ENCODE measurements around the gene CCDC68. TPM values are rescaled to one million over a fixed set of nuclear protein-coding genes. Genes with fewer than 3 reads are reported as not detected.
A peak's percentile ranks its signal among the peaks of the same experiment; 100 is the strongest.
"Not testable (repeated sequence)": the region's sequence is repeated elsewhere in the genome, so short reads cannot be mapped to it uniquely, and the experiment has no call there.

CCDC68 gene
- total RNA-seq, 1 donor, result 9.1 TPM

- TF ChIP-seq CTCF (IDR thresholded peaks at IDR 0.05; ENCODE audit: insufficient read depth, low read depth, low read length), result no peak
- no peak overlapping the region for H3K4me3 ChIP-seq (ENCODE audit: low read depth, low read length)
- no peak for DNase-seq (ENCODE audit: low read depth)
These were observed 21.8 kb upstream of the CCDC68 start for GRCh38 chr18:54981076-54981475.

DNA sequence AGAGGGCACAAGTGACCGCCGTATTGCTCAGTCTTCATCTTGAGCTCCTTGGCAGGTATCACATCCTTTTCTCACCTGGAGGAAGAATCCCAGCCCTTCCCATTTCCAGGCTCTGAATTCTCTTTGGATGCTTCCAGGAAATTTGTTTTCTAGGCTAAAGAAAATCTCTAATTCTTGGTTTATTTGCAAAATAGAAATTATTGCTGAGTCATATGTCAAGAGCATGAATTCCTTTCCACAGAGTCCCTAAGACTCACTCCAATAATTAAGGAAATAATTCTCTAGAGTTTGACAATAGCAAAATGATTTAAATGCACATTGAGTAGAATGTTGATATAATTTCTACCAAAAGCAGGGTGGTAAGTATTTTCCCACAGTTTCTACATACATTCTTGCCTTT, 16.3 kb upstream of the CCDC68 start:
- no peak for DNase-seq (ENCODE audit: low read depth)

DNA sequence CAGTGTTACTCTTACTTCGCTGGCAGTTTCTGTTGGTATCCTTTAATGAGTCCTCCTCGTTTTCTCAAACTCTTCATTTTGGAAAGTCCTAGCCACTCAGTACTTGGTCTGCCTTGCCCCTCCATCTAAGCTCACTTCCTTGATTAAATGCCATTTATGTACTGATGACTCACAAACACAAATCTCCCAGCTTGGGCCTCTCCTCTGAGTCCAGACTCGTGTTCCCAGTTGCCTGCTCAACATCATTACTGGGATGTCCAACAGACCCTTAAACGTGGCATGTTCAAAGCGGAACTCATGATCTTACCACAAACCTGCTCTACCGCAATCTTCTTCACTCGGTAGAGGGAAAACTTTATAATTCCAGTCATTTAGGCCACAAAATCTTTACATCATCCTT, 13.8 kb upstream of the CCDC68 start:
- H3K4me3 ChIP-seq (ENCODE audit: low read depth, low read length), result no peak overlapping the region
- no peak for TF ChIP-seq CTCF (IDR thresholded peaks at IDR 0.05; ENCODE audit: insufficient read depth, low read depth, low read length)
- DNase-seq (ENCODE audit: low read depth), result peak; percentile 20

More for the DNA sequence above, 16.3 kb upstream of the CCDC68 start:
- no peak for TF ChIP-seq CTCF (IDR thresholded peaks at IDR 0.05; ENCODE audit: insufficient read depth, low read depth, low read length)
- no peak overlapping the region for H3K4me3 ChIP-seq (ENCODE audit: low read depth, low read length)

DNA sequence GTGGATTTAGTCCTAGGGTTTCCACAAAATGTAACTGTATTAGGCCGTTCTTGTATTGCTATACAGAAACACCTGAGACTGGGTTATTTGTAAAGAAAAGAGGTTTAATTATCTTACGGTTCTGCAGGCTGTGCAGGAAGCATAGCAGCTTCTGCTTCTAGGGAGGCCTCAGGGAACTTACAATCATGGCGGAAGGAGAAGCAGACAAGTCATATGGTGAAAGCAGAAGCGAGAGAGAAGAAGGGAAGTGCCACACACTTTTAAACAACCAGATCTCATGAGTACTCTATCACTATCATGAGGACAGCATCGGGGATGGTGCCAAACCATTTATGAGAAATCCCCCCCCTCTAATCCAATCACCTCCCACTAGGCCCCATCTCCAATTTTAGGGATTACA, 9.5 kb upstream of the CCDC68 start:
- DNase-seq (ENCODE audit: low read depth), result no peak
- TF ChIP-seq CTCF (IDR thresholded peaks at IDR 0.05; ENCODE audit: insufficient read depth, low read depth, low read length), result no peak

GRCh38 chr18:54968237-54968636, 9.0 kb upstream of the CCDC68 start:
- DNase-seq (ENCODE audit: low read depth), result peak; percentile 74
- not testable (repeated sequence) for H3K4me3 ChIP-seq (ENCODE audit: low read depth, low read length)

More for the DNA sequence above, 9.5 kb upstream of the CCDC68 start:
- no peak overlapping the region for H3K4me3 ChIP-seq (ENCODE audit: low read depth, low read length)

DNA sequence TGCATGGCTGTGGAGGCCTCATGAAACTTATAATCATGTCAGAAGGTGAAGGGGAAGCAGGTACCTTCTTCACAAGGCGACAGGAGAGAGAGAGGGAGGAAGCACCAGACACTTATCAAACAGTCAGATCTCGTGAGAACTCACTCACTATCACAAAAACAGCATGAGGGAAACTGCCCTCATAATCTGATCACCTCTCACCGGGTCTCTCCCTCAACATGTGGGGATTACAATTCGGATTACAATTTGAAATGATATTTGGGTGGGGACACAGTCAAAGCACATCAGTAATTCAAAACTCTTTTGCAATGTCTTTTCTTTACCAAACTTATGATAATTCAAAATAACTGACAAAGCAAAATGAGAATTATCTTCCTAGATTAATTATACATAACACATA, 8.5 kb upstream of the CCDC68 start:
- H3K4me3 ChIP-seq (ENCODE audit: low read depth, low read length), result no peak overlapping the region
- TF ChIP-seq CTCF (IDR thresholded peaks at IDR 0.05; ENCODE audit: insufficient read depth, low read depth, low read length), result no peak
- no peak for DNase-seq (ENCODE audit: low read depth)

- DNase-seq (ENCODE audit: low read depth), result peak; percentile 88
- no peak overlapping the region for H3K4me3 ChIP-seq (ENCODE audit: low read depth, low read length)
- TF ChIP-seq CTCF (IDR thresholded peaks at IDR 0.05; ENCODE audit: insufficient read depth, low read depth, low read length), result no peak
These were observed 5.5 kb upstream of the CCDC68 start for GRCh38 chr18:54964741-54965140.

Data from fibroblast of villous mesenchyme (primary cell).